HEK293 (cell line): ENCODE measurements around the gene OLR1.

Source experiments
- AEBP2 ChIP-seq: fragments of 450-650 bp; formaldehyde crosslinking; IDR thresholded peaks from 2 replicates; pipeline ENCODE4 v1.5.1; 2016; ENCODE audit warnings: missing biosample characterization, missing genetic modification characterization, borderline replicate concordance
- EGR2 ChIP-seq: fragments of 450-650 bp; formaldehyde crosslinking; IDR thresholded peaks from 2 replicates; pipeline ENCODE4 v1.5.1; 2016; ENCODE audit warnings: low read depth, missing biosample characterization, missing genetic modification characterization
- GFI1B ChIP-seq: fragments of 450-650 bp; formaldehyde crosslinking; IDR thresholded peaks from 2 replicates; pipeline ENCODE4 v1.5.1; 2016; ENCODE audit warnings: missing biosample characterization, missing genetic modification characterization
- GLI2 ChIP-seq: fragments of 450-650 bp; formaldehyde crosslinking; IDR thresholded peaks from 2 replicates; pipeline ENCODE4; 2017; ENCODE audit warnings: missing biosample characterization, missing genetic modification characterization, low read depth, borderline replicate concordance
- INSM2 ChIP-seq: fragments of 450-650 bp; formaldehyde crosslinking; IDR thresholded peaks from 2 replicates; pipeline ENCODE4 v1.5.1; 2016; ENCODE audit warnings: missing biosample characterization, missing genetic modification characterization
- SP2 ChIP-seq: fragments of 450-650 bp; formaldehyde crosslinking; IDR thresholded peaks from 2 replicates; pipeline ENCODE4 v1.5.1; 2016; ENCODE audit warnings: missing biosample characterization, missing genetic modification characterization
- ZBTB1 ChIP-seq: fragments of 450-650 bp; formaldehyde crosslinking; IDR thresholded peaks from 2 replicates; pipeline ENCODE4 v1.5.1; 2016; ENCODE audit warnings: missing biosample characterization, missing genetic modification characterization
- ZBTB20 ChIP-seq: fragments of 450-650 bp; formaldehyde crosslinking; IDR thresholded peaks from 2 replicates; pipeline ENCODE4 v1.5.1; 2016; ENCODE audit warnings: missing biosample characterization, missing genetic modification characterization
- ZNF10 ChIP-seq: fragments of 450-650 bp; formaldehyde crosslinking; IDR thresholded peaks from 2 replicates; pipeline ENCODE4 v1.5.1; 2017; ENCODE audit warnings: missing biosample characterization, missing genetic modification characterization
- ZNF148 ChIP-seq: fragments of 450-650 bp; formaldehyde crosslinking; IDR thresholded peaks from 2 replicates; pipeline ENCODE4 v1.5.0; 2017; ENCODE audit warnings: missing biosample characterization, missing genetic modification characterization, borderline replicate concordance
- ZNF223 ChIP-seq: fragments of 450-650 bp; formaldehyde crosslinking; IDR thresholded peaks from 2 replicates; pipeline ENCODE4 v1.5.1; 2016; ENCODE audit warnings: missing biosample characterization, missing genetic modification characterization
- ZNF488 ChIP-seq: fragments of 450-650 bp; formaldehyde crosslinking; IDR thresholded peaks from 2 replicates; pipeline ENCODE4 v1.5.1; 2016; ENCODE audit warnings: missing biosample characterization, missing genetic modification characterization
- ZNF501 ChIP-seq: fragments of 450-650 bp; formaldehyde crosslinking; IDR thresholded peaks from 2 replicates; pipeline ENCODE4 v1.5.1; 2016; ENCODE audit warnings: missing biosample characterization, missing genetic modification characterization
- ZNF548 ChIP-seq: fragments of 450-650 bp; formaldehyde crosslinking; IDR thresholded peaks from 2 replicates; pipeline ENCODE4 v1.5.1; 2016; ENCODE audit warnings: missing biosample characterization, missing genetic modification characterization
- ZNF555 ChIP-seq: fragments of 450-650 bp; formaldehyde crosslinking; conservative IDR thresholded peaks from 2 replicates; pipeline ENCODE4 v1.5.1; 2017; ENCODE audit warnings: missing biosample characterization, mild to moderate bottlenecking, missing genetic modification characterization, inconsistent platforms
- ZNF558 ChIP-seq: fragments of 450-650 bp; formaldehyde crosslinking; IDR thresholded peaks from 2 replicates; pipeline ENCODE4 v1.5.1; 2016; ENCODE audit warnings: missing biosample characterization, missing genetic modification characterization
- ZNF660 ChIP-seq: fragments of 450-650 bp; IDR thresholded peaks from 2 replicates; pipeline ENCODE4 v1.5.1; 2018; ENCODE audit warnings: missing biosample characterization, mild to moderate bottlenecking, missing genetic modification characterization
- ZNF785 ChIP-seq: fragments of 450-650 bp; formaldehyde crosslinking; IDR thresholded peaks from 2 replicates; pipeline ENCODE4 v1.5.1; 2016; ENCODE audit warnings: missing biosample characterization, missing genetic modification characterization
- ZSCAN23 ChIP-seq: fragments of 450-650 bp; formaldehyde crosslinking; IDR thresholded peaks from 2 replicates; pipeline ENCODE4 v1.5.1; 2016; ENCODE audit warnings: missing biosample characterization, missing genetic modification characterization
- TF ChIP-seq, protein P1 (sequence below): fragments of 450-650 bp; IDR thresholded peaks from 2 replicates; pipeline ENCODE4 v1.5.1; 2018; ENCODE audit warnings: missing biosample characterization, missing genetic modification characterization
- TF ChIP-seq, protein P2 (sequence below): fragments of 450-650 bp; formaldehyde crosslinking; IDR thresholded peaks from 2 replicates; pipeline ENCODE4 v1.5.1; 2016; ENCODE audit warnings: missing biosample characterization, missing genetic modification characterization
- TF ChIP-seq, protein P3 (sequence below): fragments of 450-650 bp; formaldehyde crosslinking; IDR thresholded peaks from 2 replicates; pipeline ENCODE4 v1.5.1; 2016; ENCODE audit warnings: missing biosample characterization, missing genetic modification characterization, borderline replicate concordance

Gene OLR1

DNA sequence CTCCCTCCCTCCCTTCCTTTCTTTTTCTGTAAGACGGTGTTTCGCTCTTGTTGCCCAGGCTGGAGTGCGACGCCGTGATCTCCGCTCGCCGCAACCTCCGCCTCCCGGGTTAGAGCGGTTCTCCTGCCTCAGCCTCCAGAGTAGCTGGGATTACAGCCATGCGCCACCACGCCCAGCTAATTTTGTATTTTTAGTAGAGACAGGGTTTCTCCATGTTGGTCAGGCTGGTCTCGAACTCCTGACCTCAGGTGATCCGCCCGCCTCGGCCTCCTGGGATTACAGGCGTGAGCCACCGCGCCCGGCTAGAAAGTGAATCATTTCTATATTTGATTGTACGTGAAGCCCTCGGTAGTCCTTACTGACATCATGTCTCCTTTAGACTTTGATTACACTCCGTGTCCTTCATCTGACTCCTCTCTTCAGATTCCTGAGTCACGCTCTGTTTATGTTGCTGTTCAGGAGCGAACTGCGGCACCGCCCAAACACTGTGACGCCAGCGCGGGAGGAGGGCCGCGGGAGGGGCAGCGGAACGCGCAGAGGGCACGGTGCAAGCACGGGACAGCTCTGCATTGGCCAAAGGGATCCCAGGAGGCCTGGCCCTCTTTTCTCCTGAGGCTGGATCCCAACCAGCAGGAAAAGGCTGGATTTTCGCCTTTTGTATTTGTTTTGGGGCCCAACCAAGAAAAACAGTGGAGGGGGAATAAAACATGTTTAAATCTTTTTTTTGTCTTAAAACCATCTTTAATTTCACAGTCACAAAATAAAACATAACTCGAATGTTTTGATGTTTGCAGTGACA lies 40.2 kb upstream of the OLR1 start (continued):
- TF ChIP-seq AEBP2 (tag by site-specific recombination) = no peak
- peak; percentile 86 for TF ChIP-seq SP2
- TF ChIP-seq ZNF148 (tag by site-specific recombination) = no peak
- peak; percentile 86 for TF ChIP-seq ZSCAN23
- TF ChIP-seq EGR2 (tag by site-specific recombination) = 0 out of 2 replicates have a peak, but pooled peaks have one; percentile 19
- no peak for TF ChIP-seq GLI2
- TF ChIP-seq ZNF488 (tag by site-specific recombination) = no peak
- TF ChIP-seq ZNF555 = no peak
- TF ChIP-seq ZNF785 (tag by site-specific recombination) = peak; percentile 79
- peak; percentile 53; the same call in 1 of the 2 replicates for TF ChIP-seq ZNF660
- TF ChIP-seq INSM2 (tag by site-specific recombination) = peak; percentile 89
- peak; percentile 82 for TF ChIP-seq ZNF558 (tag by site-specific recombination)
- peak; percentile 44; the same call in 1 of the 2 replicates for TF ChIP-seq ZBTB20 (tag by site-specific recombination)
- TF ChIP-seq, protein P1, sequence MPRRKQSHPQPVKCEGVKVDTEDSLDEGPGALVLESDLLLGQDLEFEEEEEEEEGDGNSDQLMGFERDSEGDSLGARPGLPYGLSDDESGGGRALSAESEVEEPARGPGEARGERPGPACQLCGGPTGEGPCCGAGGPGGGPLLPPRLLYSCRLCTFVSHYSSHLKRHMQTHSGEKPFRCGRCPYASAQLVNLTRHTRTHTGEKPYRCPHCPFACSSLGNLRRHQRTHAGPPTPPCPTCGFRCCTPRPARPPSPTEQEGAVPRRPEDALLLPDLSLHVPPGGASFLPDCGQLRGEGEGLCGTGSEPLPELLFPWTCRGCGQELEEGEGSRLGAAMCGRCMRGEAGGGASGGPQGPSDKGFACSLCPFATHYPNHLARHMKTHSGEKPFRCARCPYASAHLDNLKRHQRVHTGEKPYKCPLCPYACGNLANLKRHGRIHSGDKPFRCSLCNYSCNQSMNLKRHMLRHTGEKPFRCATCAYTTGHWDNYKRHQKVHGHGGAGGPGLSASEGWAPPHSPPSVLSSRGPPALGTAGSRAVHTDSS (tag by site-specific recombination) = peak; percentile 87
- 0 out of 2 replicates have a peak, but pooled peaks have one; percentile 56 for TF ChIP-seq GFI1B (tag by site-specific recombination)
- no peak for TF ChIP-seq ZNF223
- peak; percentile 82; the same call in 1 of the 2 replicates for TF ChIP-seq ZNF501 (tag by site-specific recombination)
- peak; percentile 89 for TF ChIP-seq ZNF10
- TF ChIP-seq, protein P2, sequence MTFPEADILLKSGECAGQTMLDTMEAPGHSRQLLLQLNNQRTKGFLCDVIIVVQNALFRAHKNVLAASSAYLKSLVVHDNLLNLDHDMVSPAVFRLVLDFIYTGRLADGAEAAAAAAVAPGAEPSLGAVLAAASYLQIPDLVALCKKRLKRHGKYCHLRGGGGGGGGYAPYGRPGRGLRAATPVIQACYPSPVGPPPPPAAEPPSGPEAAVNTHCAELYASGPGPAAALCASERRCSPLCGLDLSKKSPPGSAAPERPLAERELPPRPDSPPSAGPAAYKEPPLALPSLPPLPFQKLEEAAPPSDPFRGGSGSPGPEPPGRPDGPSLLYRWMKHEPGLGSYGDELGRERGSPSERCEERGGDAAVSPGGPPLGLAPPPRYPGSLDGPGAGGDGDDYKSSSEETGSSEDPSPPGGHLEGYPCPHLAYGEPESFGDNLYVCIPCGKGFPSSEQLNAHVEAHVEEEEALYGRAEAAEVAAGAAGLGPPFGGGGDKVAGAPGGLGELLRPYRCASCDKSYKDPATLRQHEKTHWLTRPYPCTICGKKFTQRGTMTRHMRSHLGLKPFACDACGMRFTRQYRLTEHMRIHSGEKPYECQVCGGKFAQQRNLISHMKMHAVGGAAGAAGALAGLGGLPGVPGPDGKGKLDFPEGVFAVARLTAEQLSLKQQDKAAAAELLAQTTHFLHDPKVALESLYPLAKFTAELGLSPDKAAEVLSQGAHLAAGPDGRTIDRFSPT = peak; percentile 97
- TF ChIP-seq, protein P3, sequence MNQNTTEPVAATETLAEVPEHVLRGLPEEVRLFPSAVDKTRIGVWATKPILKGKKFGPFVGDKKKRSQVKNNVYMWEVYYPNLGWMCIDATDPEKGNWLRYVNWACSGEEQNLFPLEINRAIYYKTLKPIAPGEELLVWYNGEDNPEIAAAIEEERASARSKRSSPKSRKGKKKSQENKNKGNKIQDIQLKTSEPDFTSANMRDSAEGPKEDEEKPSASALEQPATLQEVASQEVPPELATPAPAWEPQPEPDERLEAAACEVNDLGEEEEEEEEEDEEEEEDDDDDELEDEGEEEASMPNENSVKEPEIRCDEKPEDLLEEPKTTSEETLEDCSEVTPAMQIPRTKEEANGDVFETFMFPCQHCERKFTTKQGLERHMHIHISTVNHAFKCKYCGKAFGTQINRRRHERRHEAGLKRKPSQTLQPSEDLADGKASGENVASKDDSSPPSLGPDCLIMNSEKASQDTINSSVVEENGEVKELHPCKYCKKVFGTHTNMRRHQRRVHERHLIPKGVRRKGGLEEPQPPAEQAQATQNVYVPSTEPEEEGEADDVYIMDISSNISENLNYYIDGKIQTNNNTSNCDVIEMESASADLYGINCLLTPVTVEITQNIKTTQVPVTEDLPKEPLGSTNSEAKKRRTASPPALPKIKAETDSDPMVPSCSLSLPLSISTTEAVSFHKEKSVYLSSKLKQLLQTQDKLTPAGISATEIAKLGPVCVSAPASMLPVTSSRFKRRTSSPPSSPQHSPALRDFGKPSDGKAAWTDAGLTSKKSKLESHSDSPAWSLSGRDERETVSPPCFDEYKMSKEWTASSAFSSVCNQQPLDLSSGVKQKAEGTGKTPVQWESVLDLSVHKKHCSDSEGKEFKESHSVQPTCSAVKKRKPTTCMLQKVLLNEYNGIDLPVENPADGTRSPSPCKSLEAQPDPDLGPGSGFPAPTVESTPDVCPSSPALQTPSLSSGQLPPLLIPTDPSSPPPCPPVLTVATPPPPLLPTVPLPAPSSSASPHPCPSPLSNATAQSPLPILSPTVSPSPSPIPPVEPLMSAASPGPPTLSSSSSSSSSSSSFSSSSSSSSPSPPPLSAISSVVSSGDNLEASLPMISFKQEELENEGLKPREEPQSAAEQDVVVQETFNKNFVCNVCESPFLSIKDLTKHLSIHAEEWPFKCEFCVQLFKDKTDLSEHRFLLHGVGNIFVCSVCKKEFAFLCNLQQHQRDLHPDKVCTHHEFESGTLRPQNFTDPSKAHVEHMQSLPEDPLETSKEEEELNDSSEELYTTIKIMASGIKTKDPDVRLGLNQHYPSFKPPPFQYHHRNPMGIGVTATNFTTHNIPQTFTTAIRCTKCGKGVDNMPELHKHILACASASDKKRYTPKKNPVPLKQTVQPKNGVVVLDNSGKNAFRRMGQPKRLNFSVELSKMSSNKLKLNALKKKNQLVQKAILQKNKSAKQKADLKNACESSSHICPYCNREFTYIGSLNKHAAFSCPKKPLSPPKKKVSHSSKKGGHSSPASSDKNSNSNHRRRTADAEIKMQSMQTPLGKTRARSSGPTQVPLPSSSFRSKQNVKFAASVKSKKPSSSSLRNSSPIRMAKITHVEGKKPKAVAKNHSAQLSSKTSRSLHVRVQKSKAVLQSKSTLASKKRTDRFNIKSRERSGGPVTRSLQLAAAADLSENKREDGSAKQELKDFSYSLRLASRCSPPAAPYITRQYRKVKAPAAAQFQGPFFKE (tag by site-specific recombination) = no peak
- TF ChIP-seq ZNF548 (tag by site-specific recombination) = no peak
- TF ChIP-seq ZBTB1 = peak; percentile 96
